ENCODE results near the gene ALG9. TPM values are rescaled to one million over a fixed set of nuclear protein-coding genes. Genes with fewer than 3 reads are reported as not detected.

The ALG9 gene, protein sequence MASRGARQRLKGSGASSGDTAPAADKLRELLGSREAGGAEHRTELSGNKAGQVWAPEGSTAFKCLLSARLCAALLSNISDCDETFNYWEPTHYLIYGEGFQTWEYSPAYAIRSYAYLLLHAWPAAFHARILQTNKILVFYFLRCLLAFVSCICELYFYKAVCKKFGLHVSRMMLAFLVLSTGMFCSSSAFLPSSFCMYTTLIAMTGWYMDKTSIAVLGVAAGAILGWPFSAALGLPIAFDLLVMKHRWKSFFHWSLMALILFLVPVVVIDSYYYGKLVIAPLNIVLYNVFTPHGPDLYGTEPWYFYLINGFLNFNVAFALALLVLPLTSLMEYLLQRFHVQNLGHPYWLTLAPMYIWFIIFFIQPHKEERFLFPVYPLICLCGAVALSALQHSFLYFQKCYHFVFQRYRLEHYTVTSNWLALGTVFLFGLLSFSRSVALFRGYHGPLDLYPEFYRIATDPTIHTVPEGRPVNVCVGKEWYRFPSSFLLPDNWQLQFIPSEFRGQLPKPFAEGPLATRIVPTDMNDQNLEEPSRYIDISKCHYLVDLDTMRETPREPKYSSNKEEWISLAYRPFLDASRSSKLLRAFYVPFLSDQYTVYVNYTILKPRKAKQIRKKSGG
- 26.9 and 36.7 TPM in 2 replicates for total RNA-seq (2012; rRNA removed)

DNA sequence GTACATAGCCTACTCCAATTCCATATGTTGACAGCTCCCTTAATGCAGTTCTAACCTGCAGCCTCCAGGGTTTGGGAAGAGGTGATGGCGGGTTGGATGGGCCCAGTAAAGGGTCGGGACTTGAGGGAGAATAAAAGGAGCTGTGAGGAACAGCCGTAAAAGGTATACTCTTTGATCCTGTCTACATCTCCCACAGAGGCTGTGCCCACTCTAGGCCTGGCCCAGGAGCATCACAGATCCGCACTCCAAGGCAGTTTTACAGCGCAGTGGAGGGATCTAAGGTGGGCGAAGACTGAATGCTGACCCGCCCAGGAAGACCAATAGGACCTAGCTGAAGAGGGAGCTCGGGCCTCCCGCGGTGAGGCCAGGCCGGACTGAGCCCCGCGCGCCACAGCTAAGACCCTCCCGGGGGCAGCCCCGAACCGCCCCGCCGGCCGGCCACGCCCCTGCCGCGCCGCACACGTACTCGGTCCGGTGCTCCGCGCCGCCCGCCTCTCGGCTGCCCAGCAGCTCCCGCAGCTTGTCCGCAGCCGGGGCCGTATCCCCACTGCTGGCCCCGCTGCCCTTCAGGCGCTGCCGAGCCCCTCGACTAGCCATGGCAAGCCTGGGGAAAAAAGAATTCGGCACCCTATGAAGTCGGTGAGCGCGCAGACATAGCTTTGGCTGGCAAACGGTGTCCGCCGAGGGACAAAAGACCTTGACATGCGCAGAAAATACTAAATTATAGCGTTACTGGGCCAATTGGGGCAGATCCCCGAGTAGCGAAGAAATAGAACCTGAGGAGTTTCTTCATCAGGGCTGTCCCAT is at the start of gene ALG9:
TSS of gene ALG9 (minus strand) at position 696 of the 807 bp plus-strand sequence. CDS start at position 597, 99 bp downstream.
- Histone ChIP-seq H3K4me3 (ENCODE audit: low read length) (peak within 1 kb of the TSS; percentile 94), H3K36me3 (ENCODE audit: insufficient read depth, low read length) (peaks cover 9% of the 10 kb centered on the region), H3K9me3 (replicated peaks; ENCODE audit: low read length) (no peaks in the 10 kb centered on the region), H3K9ac (ENCODE audit: low read depth, low read length) (peak within 1 kb of the TSS; percentile 91), H3K4me2 (ENCODE audit: low read length) (peak within 1 kb of the TSS; percentile 91), H3K4me1 (ENCODE audit: control insufficient read depth, insufficient read depth, low read length) (peaks cover 16% of the 10 kb centered on the region), H3K27me3 (ENCODE audit: control insufficient read depth, insufficient read depth, low read length) (no peaks in the 10 kb centered on the region)

GRCh38 chr11:111920908-111921307 is 49.5 kb upstream of the ALG9 start:
- no peaks in the 10 kb centered on the region for H3K9me3 ChIP-seq (replicated peaks; ENCODE audit: low read length)
- no peaks in the 10 kb centered on the region for H3K36me3 ChIP-seq (ENCODE audit: insufficient read depth, low read length)
- no peaks in the 10 kb centered on the region for H3K27me3 ChIP-seq (ENCODE audit: control insufficient read depth, insufficient read depth, low read length)
- H3K9ac ChIP-seq (ENCODE audit: low read depth, low read length) = no peak overlapping the region
- peaks cover 39% of the 10 kb centered on the region for H3K4me1 ChIP-seq (ENCODE audit: control insufficient read depth, insufficient read depth, low read length)
- no peak overlapping the region for H3K4me3 ChIP-seq (ENCODE audit: low read length)
- H3K4me2 ChIP-seq (ENCODE audit: low read length) = no peak overlapping the region

DNA sequence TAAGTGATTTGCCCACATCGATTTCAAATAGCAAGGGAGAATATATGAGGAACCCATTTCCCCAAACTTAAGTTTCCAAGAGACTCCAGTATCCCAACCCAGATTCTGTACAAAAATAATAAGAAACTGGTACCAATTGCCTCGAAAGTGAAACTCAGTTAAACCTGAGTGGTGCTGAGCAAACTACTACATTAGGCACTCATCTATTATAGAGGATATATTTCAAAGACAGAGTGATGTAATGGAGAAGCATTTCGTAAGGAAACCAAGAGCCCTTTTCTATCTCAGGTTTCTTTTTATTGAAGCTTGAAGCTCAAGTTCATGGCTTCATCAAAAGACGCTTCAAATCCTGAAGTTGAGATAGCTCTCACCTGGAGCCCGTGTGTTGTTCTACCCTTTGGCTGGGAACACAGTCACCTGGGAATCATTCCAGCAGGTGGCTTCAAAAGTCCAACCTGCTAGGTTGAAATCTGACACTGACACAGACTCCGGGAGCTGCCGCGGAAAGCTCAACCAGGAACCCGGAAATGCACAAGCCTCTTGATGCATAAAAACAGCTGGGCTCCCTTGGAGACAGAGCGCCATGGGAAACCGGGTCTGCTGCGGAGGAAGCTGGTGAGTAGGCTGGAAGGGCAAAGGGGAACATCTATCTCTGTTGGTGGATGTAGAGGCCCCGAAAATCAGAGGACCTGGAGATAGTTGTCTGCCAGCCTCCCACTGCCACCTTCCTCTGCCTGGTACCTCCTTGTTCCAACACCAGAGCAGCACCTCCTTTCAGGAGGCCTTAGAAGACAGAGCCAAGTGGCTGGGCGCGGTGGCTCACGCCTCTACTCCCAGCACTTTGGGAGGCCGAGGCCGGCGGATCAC is 47.2 kb upstream of the ALG9 start, which contains the start of gene C11orf52:
TSS of gene C11orf52 (plus strand) at position 524 of the 867 bp plus-strand sequence. CDS start at position 584, 60 bp downstream.
- Histone ChIP-seq H3K27me3 (ENCODE audit: control insufficient read depth, insufficient read depth, low read length) (no peaks in the 10 kb centered on the region), H3K4me1 (ENCODE audit: control insufficient read depth, insufficient read depth, low read length) (peaks cover 39% of the 10 kb centered on the region), H3K4me2 (ENCODE audit: low read length) (peak within 1 kb of the TSS; percentile 78), H3K4me3 (ENCODE audit: low read length) (peak within 1 kb of the TSS; percentile 50), H3K9me3 (replicated peaks; ENCODE audit: low read length) (no peaks in the 10 kb centered on the region), H3K9ac (ENCODE audit: low read depth, low read length) (peak within 1 kb of the TSS; percentile 33), H3K36me3 (ENCODE audit: insufficient read depth, low read length) (no peaks in the 10 kb centered on the region)

DNA sequence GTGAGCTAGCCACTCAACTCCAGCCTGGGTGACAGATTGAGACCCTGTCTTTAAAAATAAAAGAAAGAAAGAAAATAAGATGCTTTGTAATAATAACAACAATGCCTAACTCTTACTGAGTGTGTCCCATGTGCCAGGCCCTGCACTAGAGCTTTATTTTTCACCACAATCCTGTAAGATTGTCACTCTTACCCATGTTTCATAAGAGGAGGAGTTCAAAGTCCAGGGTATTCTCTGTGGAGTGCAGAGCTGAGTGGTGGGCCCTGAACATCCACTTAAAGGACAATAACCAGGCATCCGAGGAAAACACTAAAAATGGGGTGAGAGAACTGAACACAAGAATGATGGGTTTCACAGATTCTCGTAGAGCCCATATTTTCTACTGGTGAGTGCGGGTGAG is 46.4 kb upstream of the ALG9 start:
- Histone ChIP-seq H3K9me3 (replicated peaks; ENCODE audit: low read length) (no peaks in the 10 kb centered on the region), H3K9ac (ENCODE audit: low read depth, low read length) (peak overlapping the region; percentile 33), H3K4me2 (ENCODE audit: low read length) (peak overlapping the region; percentile 78), H3K4me3 (ENCODE audit: low read length) (no peak overlapping the region), H3K36me3 (ENCODE audit: insufficient read depth, low read length) (no peaks in the 10 kb centered on the region), H3K27me3 (ENCODE audit: control insufficient read depth, insufficient read depth, low read length) (no peaks in the 10 kb centered on the region), H3K4me1 (ENCODE audit: control insufficient read depth, insufficient read depth, low read length) (peaks cover 38% of the 10 kb centered on the region)

DNA sequence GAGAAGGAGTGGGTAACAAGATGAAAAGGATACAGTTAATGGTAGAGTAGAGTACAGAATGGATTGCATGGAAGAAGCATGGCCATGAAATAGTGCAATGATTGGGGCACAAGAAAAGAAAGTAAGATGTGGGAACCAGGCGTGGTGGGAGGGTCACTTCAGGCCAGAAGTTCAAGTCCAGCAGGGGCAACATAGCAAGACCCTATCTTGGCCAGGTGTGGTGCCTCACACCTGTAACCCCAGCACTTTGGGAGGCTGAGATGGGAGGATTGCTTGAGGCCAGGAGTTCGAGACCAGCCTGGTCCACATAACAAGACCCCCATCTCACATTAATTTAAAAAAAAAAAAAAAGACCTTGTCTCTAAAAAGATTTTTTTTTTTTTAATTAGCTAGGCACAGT is 45.9 kb upstream of the ALG9 start:
- Histone ChIP-seq H3K4me2 (ENCODE audit: low read length) (no peak overlapping the region), H3K27me3 (ENCODE audit: control insufficient read depth, insufficient read depth, low read length) (no peaks in the 10 kb centered on the region), H3K4me1 (ENCODE audit: control insufficient read depth, insufficient read depth, low read length) (peaks cover 35% of the 10 kb centered on the region), H3K36me3 (ENCODE audit: insufficient read depth, low read length) (no peaks in the 10 kb centered on the region), H3K9me3 (replicated peaks; ENCODE audit: low read length) (no peaks in the 10 kb centered on the region), H3K4me3 (ENCODE audit: low read length) (no peak overlapping the region), H3K9ac (ENCODE audit: low read depth, low read length) (no peak overlapping the region)

DNA sequence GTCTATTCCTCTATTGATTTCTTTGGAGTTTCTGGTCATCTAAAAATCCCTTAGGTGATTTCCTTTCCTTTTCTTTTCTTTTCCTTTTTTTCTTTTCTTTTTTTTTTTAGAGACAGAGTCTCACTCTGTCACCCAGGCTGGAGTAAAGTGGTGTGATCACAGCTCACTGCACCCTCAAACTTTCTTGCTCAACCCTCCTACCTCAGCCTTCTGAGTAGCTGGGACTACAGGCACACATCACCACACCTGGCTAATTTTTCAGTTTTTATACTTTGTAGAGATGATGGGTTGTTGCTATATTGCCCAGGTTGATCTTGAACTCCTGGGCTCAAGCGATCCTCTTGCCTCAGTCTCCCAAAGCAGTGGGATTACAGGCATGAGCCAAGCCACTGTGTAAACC is 45.4 kb upstream of the ALG9 start:
- Histone ChIP-seq H3K4me2 (ENCODE audit: low read length) (no peak overlapping the region), H3K36me3 (ENCODE audit: insufficient read depth, low read length) (no peaks in the 10 kb centered on the region), H3K4me3 (ENCODE audit: low read length) (no peak overlapping the region), H3K9ac (ENCODE audit: low read depth, low read length) (no peak overlapping the region), H3K9me3 (replicated peaks; ENCODE audit: low read length) (no peaks in the 10 kb centered on the region), H3K4me1 (ENCODE audit: control insufficient read depth, insufficient read depth, low read length) (peaks cover 35% of the 10 kb centered on the region), H3K27me3 (ENCODE audit: control insufficient read depth, insufficient read depth, low read length) (no peaks in the 10 kb centered on the region)

DNA sequence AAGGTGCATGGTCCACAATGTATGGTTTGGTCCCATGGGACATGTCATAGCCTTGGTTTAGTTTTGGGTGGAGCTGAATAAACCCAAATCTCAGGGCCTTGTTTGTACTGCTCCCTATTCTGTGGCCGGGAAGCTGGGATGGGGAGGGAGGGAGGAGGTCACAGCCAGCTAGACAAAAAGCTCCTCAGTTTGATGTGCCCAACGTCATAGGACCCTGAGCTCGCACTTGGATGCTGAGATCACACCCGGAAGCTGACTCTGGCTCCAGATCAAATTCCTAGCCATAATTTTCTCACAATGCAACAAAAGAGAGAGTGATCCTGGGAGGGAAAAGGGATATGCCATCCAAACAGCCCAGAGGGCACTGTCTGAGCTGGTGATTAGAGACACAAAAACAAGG is 42.6 kb upstream of the ALG9 start:
- no peaks in the 10 kb centered on the region for H3K27me3 ChIP-seq (ENCODE audit: control insufficient read depth, insufficient read depth, low read length)
- H3K9ac ChIP-seq (ENCODE audit: low read depth, low read length) = peak overlapping the region; percentile 98
- H3K4me3 ChIP-seq (ENCODE audit: low read length) = peak overlapping the region; percentile 77

GRCh38 chr11:111913031-111913861 is 41.9 kb upstream of the ALG9 start:
- Histone ChIP-seq H3K27me3 (ENCODE audit: control insufficient read depth, insufficient read depth, low read length) (no peaks in the 10 kb centered on the region), H3K9ac (ENCODE audit: low read depth, low read length) (peak overlapping the region; percentile 98), H3K4me3 (ENCODE audit: low read length) (peak overlapping the region; percentile 77)

More for the DNA sequence above, 42.6 kb upstream of the ALG9 start:
- Histone ChIP-seq H3K9me3 (replicated peaks; ENCODE audit: low read length) (no peaks in the 10 kb centered on the region), H3K4me2 (ENCODE audit: low read length) (peak overlapping the region; percentile 96), H3K36me3 (ENCODE audit: insufficient read depth, low read length) (peaks cover 13% of the 10 kb centered on the region), H3K4me1 (ENCODE audit: control insufficient read depth, insufficient read depth, low read length) (peaks cover 57% of the 10 kb centered on the region)

DNA sequence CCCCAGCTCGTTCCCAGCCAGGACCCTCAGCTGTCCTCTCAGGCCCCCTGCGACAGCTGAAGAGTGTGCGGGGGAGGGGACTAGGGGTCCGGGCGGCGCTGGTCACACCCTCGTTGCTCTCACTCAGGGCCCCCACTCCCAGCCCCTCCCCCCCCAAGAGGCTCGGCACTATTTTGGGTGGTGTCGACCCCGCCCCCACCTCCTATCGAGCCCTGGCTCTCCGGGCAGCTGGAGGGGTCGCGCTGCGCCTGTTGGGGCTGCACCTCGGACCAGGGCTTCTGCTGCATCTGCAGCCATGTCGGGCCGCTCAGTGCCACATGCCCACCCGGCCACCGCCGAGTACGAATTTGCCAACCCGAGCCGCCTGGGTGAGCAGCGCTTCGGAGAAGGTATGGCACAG is 41.2 kb upstream of the ALG9 start, which contains the start of gene HSPB2:
TSS of gene HSPB2 (plus strand) at position 200 of the 400 bp plus-strand sequence. CDS start at position 296, 96 bp downstream.
- H3K27me3 ChIP-seq (ENCODE audit: control insufficient read depth, insufficient read depth, low read length) = no peaks in the 10 kb centered on the region
- H3K36me3 ChIP-seq (ENCODE audit: insufficient read depth, low read length) = peaks cover 25% of the 10 kb centered on the region
- peaks cover 47% of the 10 kb centered on the region for H3K4me1 ChIP-seq (ENCODE audit: control insufficient read depth, insufficient read depth, low read length)
- peak within 1 kb of the TSS; percentile 96 for H3K4me2 ChIP-seq (ENCODE audit: low read length)
- H3K9ac ChIP-seq (ENCODE audit: low read depth, low read length) = peak within 1 kb of the TSS; percentile 98
- H3K9me3 ChIP-seq (replicated peaks; ENCODE audit: low read length) = no peaks in the 10 kb centered on the region
- H3K4me3 ChIP-seq (ENCODE audit: low read length) = peak within 1 kb of the TSS; percentile 77

More at GRCh38 chr11:111913031-111913861, 41.9 kb upstream of the ALG9 start:
- Histone ChIP-seq H3K9me3 (replicated peaks; ENCODE audit: low read length) (no peaks in the 10 kb centered on the region), H3K4me1 (ENCODE audit: control insufficient read depth, insufficient read depth, low read length) (peaks cover 51% of the 10 kb centered on the region), H3K4me2 (ENCODE audit: low read length) (peak overlapping the region; percentile 96), H3K36me3 (ENCODE audit: insufficient read depth, low read length) (peaks cover 20% of the 10 kb centered on the region)
